Mammary epithelial cell (primary cell): Measurements from ENCODE around the gene EPHA6.

ENCODE experiments used
- EZH2 ChIP-seq: IDR thresholded peaks from 2 replicates; pipeline ENCODE4 v1.6.1; 2012; ENCODE audit warnings: low read length, inconsistent platforms, borderline replicate concordance
- TF ChIP-seq, protein P1 (sequence below), 2 donors: IDR thresholded peaks in 1 of 2; conservative IDR thresholded peaks in 1 of 2; 2 replicates each; pipeline ENCODE4 v1.5.1; 2011 to 2012; ENCODE audit warnings: inconsistent platforms in 2 of 2, low read length in 2 of 2, mild to moderate bottlenecking in 2 of 2, control low read depth in 1 of 2, low read depth in 1 of 2; ENCODE audit not compliant: insufficient read depth in 1 of 2; ENCODE audit errors: extremely low read depth in 1 of 2

DNA sequence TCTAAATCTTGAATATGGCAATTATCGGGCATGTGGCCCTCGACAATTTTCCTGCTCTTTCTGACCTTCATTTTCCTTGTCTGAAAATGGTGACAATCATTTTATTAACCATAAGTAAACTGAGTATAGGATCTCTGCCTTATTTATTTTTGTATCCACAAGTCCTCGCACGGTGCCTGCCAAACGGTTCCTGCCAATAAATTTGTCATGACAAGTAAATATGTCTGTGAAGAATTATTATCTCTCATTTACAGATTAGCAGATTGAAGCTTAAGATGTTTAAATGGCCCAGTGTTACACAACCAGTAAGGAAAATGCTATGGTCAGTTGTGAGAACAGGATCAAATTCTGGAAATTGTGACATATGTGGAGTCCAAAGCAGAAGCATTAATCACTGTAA lies 884.3 kb downstream of the EPHA6 start:
- TF ChIP-seq, protein P1, sequence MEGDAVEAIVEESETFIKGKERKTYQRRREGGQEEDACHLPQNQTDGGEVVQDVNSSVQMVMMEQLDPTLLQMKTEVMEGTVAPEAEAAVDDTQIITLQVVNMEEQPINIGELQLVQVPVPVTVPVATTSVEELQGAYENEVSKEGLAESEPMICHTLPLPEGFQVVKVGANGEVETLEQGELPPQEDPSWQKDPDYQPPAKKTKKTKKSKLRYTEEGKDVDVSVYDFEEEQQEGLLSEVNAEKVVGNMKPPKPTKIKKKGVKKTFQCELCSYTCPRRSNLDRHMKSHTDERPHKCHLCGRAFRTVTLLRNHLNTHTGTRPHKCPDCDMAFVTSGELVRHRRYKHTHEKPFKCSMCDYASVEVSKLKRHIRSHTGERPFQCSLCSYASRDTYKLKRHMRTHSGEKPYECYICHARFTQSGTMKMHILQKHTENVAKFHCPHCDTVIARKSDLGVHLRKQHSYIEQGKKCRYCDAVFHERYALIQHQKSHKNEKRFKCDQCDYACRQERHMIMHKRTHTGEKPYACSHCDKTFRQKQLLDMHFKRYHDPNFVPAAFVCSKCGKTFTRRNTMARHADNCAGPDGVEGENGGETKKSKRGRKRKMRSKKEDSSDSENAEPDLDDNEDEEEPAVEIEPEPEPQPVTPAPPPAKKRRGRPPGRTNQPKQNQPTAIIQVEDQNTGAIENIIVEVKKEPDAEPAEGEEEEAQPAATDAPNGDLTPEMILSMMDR (conservative IDR thresholded peaks at IDR 0.05 in 1 of 2, IDR thresholded peaks at IDR 0.05 in 1 of 2; ENCODE audit: extremely low read depth in 1 of 2, insufficient read depth in 1 of 2, low read depth in 1 of 2, low read length in 2 of 2), result no peak
- no peak for TF ChIP-seq EZH2
